Activated naive CD8-positive, alpha-beta T cell treated with anti-CD3 and anti-CD28 coated beads, Interleukin-2, amount 10 ng/mL, durations not matched to agents 7 days and 5 days (primary cell): ENCODE measurements around the gene TAGLN3. TPM values are rescaled to one million over a fixed set of nuclear protein-coding genes. Genes with fewer than 3 reads are reported as not detected.

ENCODE experiments used
- ATAC-seq: fragments of 150-1000 bp; cut with Tn5 transposase; one replicate; pipeline ENCODE4 v1.10.0; 2021; ENCODE audit warnings: low read depth, moderate library complexity
- POLR2A ChIA-PET: fragments of 350-600 bp; sonication (Branson Sonifier 250); formaldehyde crosslinking; loops from one replicate; lab custom pipeline; 2021; ENCODE audit warnings: antibody characterized with exemption; lab: Charles Lee
- DNase-seq: peaks from one replicate; pipeline ENCODE4 v3.0.0; 2021
- H3K27ac Mint-ChIP-seq: one replicate; pipeline ENCODE4 v1.8.0; 2022; ENCODE audit warnings: mild to moderate bottlenecking, mixed read lengths
- H3K27me3 Mint-ChIP-seq: one replicate; pipeline ENCODE4 v1.8.0; 2022; ENCODE audit warnings: mild to moderate bottlenecking, moderate library complexity, mixed read lengths
- H3K36me3 Mint-ChIP-seq: one replicate; pipeline ENCODE4 v1.8.0; 2021; ENCODE audit warnings: mild to moderate bottlenecking, mixed read lengths
- H3K4me1 Mint-ChIP-seq: one replicate; pipeline ENCODE4 v1.8.0; 2021; ENCODE audit warnings: mixed read lengths
- H3K4me3 Mint-ChIP-seq: one replicate; pipeline ENCODE4 v1.8.0; 2022; ENCODE audit warnings: mild to moderate bottlenecking, moderate library complexity, mixed read lengths
- H3K9me3 Mint-ChIP-seq: one replicate; pipeline ENCODE4 v1.8.0; 2021; ENCODE audit warnings: mixed read lengths
- total RNA-seq, 2 experiments: library from RNA; stranded (reverse); gene quantifications; one replicate each; pipeline ENCODE4 v1.2.3, GENCODE V29; 2021

The TAGLN3 gene
- total RNA-seq, 2 experiments from 2014 or later: not detected

DNA sequence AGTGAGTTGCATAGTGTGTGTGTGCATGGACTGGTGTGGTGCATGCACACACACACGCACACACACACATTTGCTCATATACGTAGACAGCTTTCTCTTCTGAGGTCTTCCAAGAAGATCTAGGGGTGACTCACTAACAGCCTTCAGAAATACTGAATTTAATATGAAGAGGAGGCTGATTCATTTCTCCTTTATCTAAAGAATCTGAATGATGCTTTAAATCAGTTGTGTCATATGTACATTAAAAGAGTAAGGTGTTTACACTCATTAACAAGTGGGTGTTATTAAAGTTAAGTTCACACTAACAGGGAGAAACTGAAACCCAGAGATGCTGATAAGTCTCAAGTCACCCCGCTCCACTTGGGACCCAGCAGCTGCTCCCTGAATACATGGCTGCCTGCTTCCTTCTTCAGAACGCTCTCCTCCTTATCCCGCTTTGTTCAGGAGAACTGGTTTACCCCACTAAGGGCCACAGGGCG, 57.8 kb downstream of the TAGLN3 start:
- ATAC-seq (no peak), DNase-seq (no peak)
- peaks cover 2% of the 10 kb centered on the region for H3K4me1 Mint-ChIP-seq
- H3K9me3 Mint-ChIP-seq: peaks cover 3% of the 10 kb centered on the region
- POLR2A ChIA-PET: no interaction called here
- H3K4me3 Mint-ChIP-seq: no peak overlapping the region
- H3K27ac Mint-ChIP-seq: no peak overlapping the region
- no peaks in the 10 kb centered on the region for H3K36me3 Mint-ChIP-seq
- peaks cover 13% of the 10 kb centered on the region for H3K27me3 Mint-ChIP-seq

DNA sequence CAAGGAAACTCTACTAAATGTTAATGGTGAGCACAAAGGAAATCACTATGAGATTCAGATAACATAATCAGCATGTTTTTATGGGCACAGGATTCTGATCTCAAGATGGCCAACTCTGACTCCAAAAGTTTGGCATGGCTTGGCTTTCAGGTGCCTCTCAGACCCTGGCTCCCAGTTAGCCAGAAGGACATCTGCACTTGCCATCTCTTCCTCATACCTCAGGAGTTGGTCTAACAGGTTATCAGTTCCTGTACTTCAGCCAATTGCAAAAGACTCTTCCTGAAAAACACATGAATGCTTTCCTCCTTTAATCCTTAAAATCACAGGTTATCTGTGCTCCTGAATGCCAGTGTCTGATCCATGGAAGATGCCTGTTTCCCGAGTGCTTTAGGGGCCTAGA, 60.8 kb downstream of the TAGLN3 start:
- peaks cover 3% of the 10 kb centered on the region for H3K9me3 Mint-ChIP-seq

GRCh38 chr3:112061152-112061551, 62.4 kb downstream of the TAGLN3 start:
- Mint-ChIP-seq H3K27me3 (peaks cover 2% of the 10 kb centered on the region), H3K9me3 (peaks cover 3% of the 10 kb centered on the region), H3K27ac (no peak overlapping the region), H3K4me1 (no peaks in the 10 kb centered on the region), H3K4me3 (no peak overlapping the region), H3K36me3 (no peaks in the 10 kb centered on the region)
- POLR2A ChIA-PET: no interaction called here
- DNase-seq: no peak
- ATAC-seq: no peak

More for the DNA sequence above, 60.8 kb downstream of the TAGLN3 start:
- ATAC-seq (no peak), DNase-seq (no peak)
- no peak overlapping the region for H3K4me3 Mint-ChIP-seq
- POLR2A ChIA-PET: no interaction called here
- no peaks in the 10 kb centered on the region for H3K4me1 Mint-ChIP-seq
- no peaks in the 10 kb centered on the region for H3K36me3 Mint-ChIP-seq
- H3K27me3 Mint-ChIP-seq: peaks cover 2% of the 10 kb centered on the region
- no peak overlapping the region for H3K27ac Mint-ChIP-seq

Other genes with a start within 250 kb of the TAGLN3 start
- gene PHLDB2, start 139.7 kb upstream of the TAGLN3 start, total RNA-seq: 1 to 10 TPM; 5.1 TPM
- gene ABHD10, start 19.9 kb upstream of the TAGLN3 start, total RNA-seq: 10 to 100 TPM; 39.4 to 40.4 TPM
- gene TMPRSS7, start 35.8 kb downstream of the TAGLN3 start, total RNA-seq: not detected
- 1 to 10 TPM; 2.1 to 3.1 TPM for gene C3orf52, start 87.5 kb downstream of the TAGLN3 start, total RNA-seq
- gene GCSAM, start 134.3 kb downstream of the TAGLN3 start, total RNA-seq: 10 to 100 TPM; 11.8 to 14.6 TPM